Hepatocyte (in vitro differentiated cells): ENCODE data around the gene LCP1. TPM values are rescaled to one million over a fixed set of nuclear protein-coding genes. Genes with fewer than 3 reads are reported as not detected.
A peak's percentile ranks its signal among the peaks of the same experiment; 100 is the strongest.

Experiments
- DNase-seq: peaks from one replicate; pipeline ENCODE4 v3.0.0-alpha.2; 2016; ENCODE audit warnings: low spot score
- H2AFZ ChIP-seq: fragments of 200-600 bp; sonication (generic); 2 replicates; pipeline ENCODE4 v1.6.0; 2016; ENCODE audit warnings: antibody characterized with exemption, mild to moderate bottlenecking
- H3K27ac ChIP-seq: fragments of 200-600 bp; sonication (generic); 2 replicates; pipeline ENCODE4 v1.5.1; 2016; ENCODE audit warnings: mild to moderate bottlenecking
- H3K27me3 ChIP-seq: fragments of 200-600 bp; sonication (generic); 2 replicates; pipeline ENCODE4 v1.6.1; 2016
- H3K36me3 ChIP-seq: fragments of 200-600 bp; sonication (generic); replicated peaks from 2 replicates; pipeline ENCODE4 v1.5.1; 2016; ENCODE audit warnings: low read depth; ENCODE audit not compliant: insufficient read depth
- H3K4me1 ChIP-seq: fragments of 200-600 bp; sonication (generic); 2 replicates; pipeline ENCODE4 v1.5.1; 2016; ENCODE audit warnings: mild to moderate bottlenecking, moderate library complexity; ENCODE audit not compliant: insufficient read depth
- H3K4me2 ChIP-seq: fragments of 200-600 bp; sonication (generic); 2 replicates; pipeline ENCODE4 v1.6.0; 2016
- H3K4me3 ChIP-seq: fragments of 200-600 bp; sonication (generic); 2 replicates; pipeline ENCODE4 v1.5.1; 2016; ENCODE audit warnings: mild to moderate bottlenecking
- H3K79me2 ChIP-seq: fragments of 200-600 bp; sonication (generic); 2 replicates; pipeline ENCODE4 v1.6.0; 2017; ENCODE audit warnings: mild to moderate bottlenecking
- H3K9me2 ChIP-seq: fragments of 200-600 bp; sonication (generic); replicated peaks from 2 replicates; pipeline ENCODE4 v1.6.0; 2017; ENCODE audit warnings: mild to moderate bottlenecking; ENCODE audit not compliant: insufficient read depth
- H3K9me3 ChIP-seq: fragments of 200-600 bp; sonication (generic); 2 replicates; pipeline ENCODE4 v1.5.1; 2016; ENCODE audit warnings: low read depth, mild to moderate bottlenecking
- H4K20me1 ChIP-seq: fragments of 200-600 bp; sonication (generic); 2 replicates; pipeline ENCODE4 v1.6.0; 2016; ENCODE audit warnings: mild to moderate bottlenecking; ENCODE audit not compliant: insufficient read depth, poor library complexity, severe bottlenecking
- EZH2 ChIP-seq: fragments of 200-600 bp; sonication (generic); IDR thresholded peaks from 2 replicates; pipeline ENCODE4 v1.6.1; 2016; ENCODE audit warnings: antibody characterized with exemption, mild to moderate bottlenecking, borderline replicate concordance
- EZH2phosphoT487 ChIP-seq: fragments of 200-600 bp; sonication (generic); IDR thresholded peaks from one replicate; pipeline ENCODE4 v1.6.1; 2018; ENCODE audit warnings: antibody characterized with exemption, mild to moderate bottlenecking, low read depth, moderate library complexity; ENCODE audit not compliant: unreplicated experiment, severe bottlenecking
- WGBS: methylation state at CpG from one replicate; pipeline ENCODE4 v1.1.6; 2016; ENCODE audit warnings: low lambda C conversion rate; ENCODE audit errors: missing lambda C conversion rate; 5-methylcytosine and 5-hydroxymethylcytosine counted together
- polyA plus RNA-seq: library from polyadenylated mRNA; unstranded; fragments of >200 nt; fragmentation: Nextera tagmentation; extraction: Ambion mirVana; gene quantifications from 2 replicates; pipeline ENCODE4 v1.2.1, GENCODE V29; 2016
- total RNA-seq: library from RNA; depleted of rRNA; stranded (reverse); fragments of >200 nt; gene quantifications from 2 replicates; pipeline ENCODE4 v1.2.3, GENCODE V29; 2014
- TF ChIP-seq, protein P1 (sequence below): fragments of 200-600 bp; sonication (generic); IDR thresholded peaks from 2 replicates; pipeline ENCODE4 v1.5.1; 2016; ENCODE audit warnings: antibody characterized with exemption, mild to moderate bottlenecking; ENCODE audit not compliant: poor library complexity

LCP1 gene
- total and polyA plus RNA-seq, 2 experiments from 2014 or later = 18.9 to 30.6 TPM

- 87% methylated on average over 3 of the region's 3 CpGs for WGBS
- Histone ChIP-seq H3K4me3 (no peak overlapping the region), H3K4me1 (no peaks in the 10 kb centered on the region), H3K36me3 (no peaks in the 10 kb centered on the region), H3K4me2 (no peak overlapping the region), H4K20me1 (no peaks in the 10 kb centered on the region), H3K79me2 (no peaks in the 10 kb centered on the region), H3K9me3 (no peaks in the 10 kb centered on the region), H3K27ac (peak overlapping the region; percentile 14), H2AFZ (no peak overlapping the region), H3K27me3 (no peaks in the 10 kb centered on the region), H3K9me2 (no peaks in the 10 kb centered on the region)
- TF ChIP-seq, protein P1, sequence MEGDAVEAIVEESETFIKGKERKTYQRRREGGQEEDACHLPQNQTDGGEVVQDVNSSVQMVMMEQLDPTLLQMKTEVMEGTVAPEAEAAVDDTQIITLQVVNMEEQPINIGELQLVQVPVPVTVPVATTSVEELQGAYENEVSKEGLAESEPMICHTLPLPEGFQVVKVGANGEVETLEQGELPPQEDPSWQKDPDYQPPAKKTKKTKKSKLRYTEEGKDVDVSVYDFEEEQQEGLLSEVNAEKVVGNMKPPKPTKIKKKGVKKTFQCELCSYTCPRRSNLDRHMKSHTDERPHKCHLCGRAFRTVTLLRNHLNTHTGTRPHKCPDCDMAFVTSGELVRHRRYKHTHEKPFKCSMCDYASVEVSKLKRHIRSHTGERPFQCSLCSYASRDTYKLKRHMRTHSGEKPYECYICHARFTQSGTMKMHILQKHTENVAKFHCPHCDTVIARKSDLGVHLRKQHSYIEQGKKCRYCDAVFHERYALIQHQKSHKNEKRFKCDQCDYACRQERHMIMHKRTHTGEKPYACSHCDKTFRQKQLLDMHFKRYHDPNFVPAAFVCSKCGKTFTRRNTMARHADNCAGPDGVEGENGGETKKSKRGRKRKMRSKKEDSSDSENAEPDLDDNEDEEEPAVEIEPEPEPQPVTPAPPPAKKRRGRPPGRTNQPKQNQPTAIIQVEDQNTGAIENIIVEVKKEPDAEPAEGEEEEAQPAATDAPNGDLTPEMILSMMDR = no peak
- TF ChIP-seq EZH2 (no peak), EZH2phosphoT487 (no peak)
- no peak for DNase-seq
Measured at GRCh38 chr13:46213242-46213641, 31.3 kb upstream of the LCP1 start.

- no peaks in the 10 kb centered on the region for H3K79me2 ChIP-seq
- WGBS = 8% methylated on average over 53 of the region's 53 CpGs
- H2AFZ ChIP-seq = peak within 1 kb of the TSS; percentile 95
- H3K4me2 ChIP-seq = peak within 1 kb of the TSS; percentile 88
- no peaks in the 10 kb centered on the region for H3K36me3 ChIP-seq
- TF ChIP-seq EZH2phosphoT487 = no peak
- no peak for TF ChIP-seq EZH2
- TF ChIP-seq, protein P1 = no peak
- H4K20me1 ChIP-seq = no peaks in the 10 kb centered on the region
- H3K4me3 ChIP-seq = peak within 1 kb of the TSS; percentile 66
- DNase-seq = peak; percentile 89
- no peaks in the 10 kb centered on the region for H3K27me3 ChIP-seq
- H3K4me1 ChIP-seq = no peaks in the 10 kb centered on the region
- no peaks in the 10 kb centered on the region for H3K9me2 ChIP-seq
- no peaks in the 10 kb centered on the region for H3K9me3 ChIP-seq
- H3K27ac ChIP-seq = peak within 1 kb of the TSS; percentile 34
Measured at GRCh38 chr13:46211483-46212351, 29.7 kb upstream of the LCP1 start, which contains the start of gene LRRC63. Gene LRRC63, plus strand, starts transcription at chr13:46211928. Its CDS starts 1,107 bp downstream, at chr13:46213035.

DNA sequence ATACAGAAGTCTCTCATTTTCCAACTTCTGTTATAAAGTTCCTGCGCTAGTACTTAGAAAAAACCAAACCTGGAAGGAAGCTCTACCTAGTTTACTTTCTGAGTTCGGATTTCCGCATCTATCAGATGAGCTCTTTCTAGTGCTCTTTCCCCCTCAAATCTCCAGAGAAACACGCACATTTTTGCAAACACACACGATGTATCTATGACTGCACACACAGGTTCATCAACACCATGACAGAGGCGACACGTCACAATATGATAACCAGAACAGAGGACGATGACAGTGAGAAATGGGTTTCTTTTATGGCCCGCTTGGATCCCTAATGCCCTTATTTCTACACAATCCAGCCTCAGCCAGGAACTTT is 29.1 kb upstream of the LCP1 start:
- H3K4me2 ChIP-seq = peak overlapping the region; percentile 88
- no peaks in the 10 kb centered on the region for H3K36me3 ChIP-seq
- H3K79me2 ChIP-seq = no peaks in the 10 kb centered on the region
- no peaks in the 10 kb centered on the region for H3K27me3 ChIP-seq
- peak overlapping the region; percentile 95 for H2AFZ ChIP-seq
- H3K27ac ChIP-seq = peak overlapping the region; percentile 34
- peak; percentile 10 for DNase-seq
- peak overlapping the region; percentile 66 for H3K4me3 ChIP-seq
- no peaks in the 10 kb centered on the region for H3K4me1 ChIP-seq
- TF ChIP-seq EZH2 = no peak
- TF ChIP-seq, protein P1 = no peak
- TF ChIP-seq EZH2phosphoT487 = no peak
- WGBS = 45% methylated on average over 9 of the region's 9 CpGs
- no peaks in the 10 kb centered on the region for H4K20me1 ChIP-seq
- H3K9me2 ChIP-seq = no peaks in the 10 kb centered on the region
- H3K9me3 ChIP-seq = no peaks in the 10 kb centered on the region
